GM21723 (cell line): ENCODE data around the gene RFX4.

Source experiments
- ATAC-seq: cut with Tn5 transposase; IDR thresholded peaks from one replicate; pipeline ENCODE4 v1.9.1; 2021; ENCODE audit warnings: mild to moderate bottlenecking, moderate library complexity; ENCODE audit not compliant: unreplicated experiment

RFX4 gene

GRCh38 chr12:106582641-106583230, at the start of gene RFX4:
Gene RFX4 (plus strand): TSS chr12:106583004. CDS start chr12:106583321, 317 bp downstream.
- no peak for ATAC-seq

GRCh38 chr12:106541201-106541600, 41.6 kb upstream of the RFX4 start:
- ATAC-seq: no peak

GRCh38 chr12:106551410-106551809, 31.4 kb upstream of the RFX4 start:
- ATAC-seq: no peak

- no peak for ATAC-seq
These were observed 30.6 kb upstream of the RFX4 start for GRCh38 chr12:106552228-106552627.

- ATAC-seq: no peak
These were observed 18.0 kb upstream of the RFX4 start for GRCh38 chr12:106564678-106565329.

- ATAC-seq: no peak
These were observed 16.0 kb upstream of the RFX4 start for GRCh38 chr12:106566771-106567170.

GRCh38 chr12:106573239-106573638, 9.6 kb upstream of the RFX4 start:
- no peak for ATAC-seq

- no peak for ATAC-seq
These were observed 6.0 kb upstream of the RFX4 start for GRCh38 chr12:106576848-106577247.

- no peak for ATAC-seq
These were observed 1.9 kb upstream of the RFX4 start for GRCh38 chr12:106580671-106581508.

- no peak for ATAC-seq
These were observed 1.1 kb upstream of the RFX4 start for GRCh38 chr12:106581543-106582248.

GRCh38 chr12:106582249-106582591, 584 bp upstream of the RFX4 start:
- no peak for ATAC-seq

GRCh38 chr12:106583242-106584103, 669 bp downstream of the RFX4 start:
- ATAC-seq: no peak

- ATAC-seq: no peak
These were observed 1.6 kb downstream of the RFX4 start for GRCh38 chr12:106584104-106585064.

GRCh38 chr12:106585105-106585520, 2.3 kb downstream of the RFX4 start:
- no peak for ATAC-seq

GRCh38 chr12:106585521-106586277, 2.9 kb downstream of the RFX4 start:
- no peak for ATAC-seq

- no peak for ATAC-seq
These were observed 3.5 kb downstream of the RFX4 start for GRCh38 chr12:106586278-106586802.

- no peak for ATAC-seq
These were observed 4.2 kb downstream of the RFX4 start for GRCh38 chr12:106586803-106587684.
